Measurements from ENCODE around the gene SLC38A3.
A peak's percentile ranks its signal among the peaks of the same experiment; 100 is the strongest.

SLC38A3 gene

GRCh38 chr3:50189989-50190388 is 15.1 kb upstream of the SLC38A3 start:
- DNase-seq = no peak
- no peak overlapping the region for H3K4me3 ChIP-seq (ENCODE audit: low read depth, low read length)
- H3K36me3 ChIP-seq = peaks cover 38% of the 10 kb centered on the region
- no peaks in the 10 kb centered on the region for H3K27me3 ChIP-seq (ENCODE audit: insufficient read depth, low read depth, severe bottlenecking)
- TF ChIP-seq, protein P1, sequence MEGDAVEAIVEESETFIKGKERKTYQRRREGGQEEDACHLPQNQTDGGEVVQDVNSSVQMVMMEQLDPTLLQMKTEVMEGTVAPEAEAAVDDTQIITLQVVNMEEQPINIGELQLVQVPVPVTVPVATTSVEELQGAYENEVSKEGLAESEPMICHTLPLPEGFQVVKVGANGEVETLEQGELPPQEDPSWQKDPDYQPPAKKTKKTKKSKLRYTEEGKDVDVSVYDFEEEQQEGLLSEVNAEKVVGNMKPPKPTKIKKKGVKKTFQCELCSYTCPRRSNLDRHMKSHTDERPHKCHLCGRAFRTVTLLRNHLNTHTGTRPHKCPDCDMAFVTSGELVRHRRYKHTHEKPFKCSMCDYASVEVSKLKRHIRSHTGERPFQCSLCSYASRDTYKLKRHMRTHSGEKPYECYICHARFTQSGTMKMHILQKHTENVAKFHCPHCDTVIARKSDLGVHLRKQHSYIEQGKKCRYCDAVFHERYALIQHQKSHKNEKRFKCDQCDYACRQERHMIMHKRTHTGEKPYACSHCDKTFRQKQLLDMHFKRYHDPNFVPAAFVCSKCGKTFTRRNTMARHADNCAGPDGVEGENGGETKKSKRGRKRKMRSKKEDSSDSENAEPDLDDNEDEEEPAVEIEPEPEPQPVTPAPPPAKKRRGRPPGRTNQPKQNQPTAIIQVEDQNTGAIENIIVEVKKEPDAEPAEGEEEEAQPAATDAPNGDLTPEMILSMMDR (IDR thresholded peaks at IDR 0.05; ENCODE audit: low read depth, low read length) = no peak
- no peaks in the 10 kb centered on the region for H3K9me3 ChIP-seq (ENCODE audit: severe bottlenecking)
- H3K27ac ChIP-seq = no peak overlapping the region

DNA sequence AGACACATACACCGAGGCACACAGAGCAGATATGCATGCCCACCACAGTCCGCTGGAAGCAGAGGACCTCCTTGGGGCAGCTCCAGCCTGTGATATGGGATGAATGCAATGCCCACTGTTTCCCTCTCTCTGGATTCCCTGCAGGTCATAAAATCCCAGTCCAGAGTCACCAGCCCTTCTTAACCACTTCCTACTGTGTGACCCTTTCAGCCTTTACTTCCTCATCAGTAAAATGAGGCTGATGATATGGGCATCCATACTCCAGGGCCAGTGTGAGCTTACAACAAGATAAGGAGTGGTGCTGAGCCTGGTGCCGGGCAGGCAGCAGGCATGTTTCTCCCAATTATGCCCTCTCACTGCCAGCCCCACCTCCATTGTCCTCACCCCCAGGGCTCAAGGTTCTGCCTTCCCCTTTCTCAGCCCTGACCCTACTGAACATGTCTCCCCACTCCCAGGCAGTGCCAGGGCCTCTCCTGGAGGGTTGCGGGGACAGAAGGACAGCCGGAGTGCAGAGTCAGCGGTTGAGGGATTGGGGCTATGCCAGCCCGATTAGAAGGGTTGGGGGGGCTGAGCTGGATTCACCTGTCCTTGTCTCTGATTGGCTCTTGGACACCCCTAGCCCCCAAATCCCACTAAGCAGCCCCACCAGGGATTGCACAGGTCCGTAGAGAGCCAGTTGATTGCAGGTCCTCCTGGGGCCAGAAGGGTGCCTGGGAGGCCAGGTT is 14.0 kb upstream of the SLC38A3 start, which contains the start of gene GNAT1:
GNAT1 (plus strand) TSS at position 675 of the 725 bp plus-strand sequence. CDS start 116 bp downstream, outside the sequence.
- Histone ChIP-seq H3K27me3 (ENCODE audit: insufficient read depth, low read depth, severe bottlenecking) (no peaks in the 10 kb centered on the region), H3K4me3 (ENCODE audit: low read depth, low read length) (no peak within 1 kb of the TSS), H3K9me3 (ENCODE audit: severe bottlenecking) (no peaks in the 10 kb centered on the region), H3K36me3 (peaks cover 27% of the 10 kb centered on the region), H3K27ac (peak within 1 kb of the TSS; percentile 32; the same call in 1 of the 2 replicates)
- DNase-seq = no peak
- TF ChIP-seq, protein P1 (IDR thresholded peaks at IDR 0.05; ENCODE audit: low read depth, low read length) = no peak

- TF ChIP-seq, protein P1 (IDR thresholded peaks at IDR 0.05; ENCODE audit: low read depth, low read length) = no peak
- Histone ChIP-seq H3K27me3 (ENCODE audit: insufficient read depth, low read depth, severe bottlenecking) (no peaks in the 10 kb centered on the region), H3K9me3 (ENCODE audit: severe bottlenecking) (no peaks in the 10 kb centered on the region), H3K4me3 (ENCODE audit: low read depth, low read length) (no peak overlapping the region), H3K27ac (peak overlapping the region; percentile 24; the same call in 1 of the 2 replicates), H3K36me3 (peaks cover 17% of the 10 kb centered on the region)
- no peak for DNase-seq
These were observed 12.9 kb upstream of the SLC38A3 start for GRCh38 chr3:50192124-50192523.

- Histone ChIP-seq H3K9me3 (ENCODE audit: severe bottlenecking) (no peaks in the 10 kb centered on the region), H3K36me3 (peaks cover 12% of the 10 kb centered on the region), H3K27me3 (ENCODE audit: insufficient read depth, low read depth, severe bottlenecking) (no peaks in the 10 kb centered on the region), H3K27ac (no peak overlapping the region), H3K4me3 (ENCODE audit: low read depth, low read length) (no peak overlapping the region)
- TF ChIP-seq, protein P1 (IDR thresholded peaks at IDR 0.05; ENCODE audit: low read depth, low read length) = peak; percentile 86
- peak; percentile 85 for DNase-seq
These were observed 12.4 kb upstream of the SLC38A3 start for GRCh38 chr3:50192689-50193141.

DNA sequence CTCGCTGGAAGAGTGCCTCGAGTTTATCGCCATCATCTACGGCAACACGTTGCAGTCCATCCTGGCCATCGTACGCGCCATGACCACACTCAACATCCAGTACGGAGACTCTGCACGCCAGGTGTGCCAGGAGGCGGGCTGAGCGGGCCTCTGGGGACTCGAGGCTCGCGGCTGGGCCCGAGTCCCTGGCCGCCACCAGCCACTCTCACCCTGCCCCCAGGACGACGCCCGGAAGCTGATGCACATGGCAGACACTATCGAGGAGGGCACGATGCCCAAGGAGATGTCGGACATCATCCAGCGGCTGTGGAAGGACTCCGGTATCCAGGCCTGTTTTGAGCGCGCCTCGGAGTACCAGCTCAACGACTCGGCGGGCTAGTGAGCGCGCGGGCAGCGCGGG is 11.8 kb upstream of the SLC38A3 start:
- Histone ChIP-seq H3K36me3 (peaks cover 9% of the 10 kb centered on the region), H3K27ac (no peak overlapping the region), H3K27me3 (ENCODE audit: insufficient read depth, low read depth, severe bottlenecking) (no peaks in the 10 kb centered on the region), H3K9me3 (ENCODE audit: severe bottlenecking) (no peaks in the 10 kb centered on the region), H3K4me3 (ENCODE audit: low read depth, low read length) (no peak overlapping the region)
- DNase-seq = no peak
- TF ChIP-seq, protein P1 (IDR thresholded peaks at IDR 0.05; ENCODE audit: low read depth, low read length) = no peak
